B cell (primary cell): ENCODE measurements around the gene TAS2R9.

ENCODE experiments used
- EZH2 ChIP-seq: IDR thresholded peaks from 2 replicates; pipeline ENCODE4 v1.6.1; 2012; ENCODE audit warnings: borderline replicate concordance, low read depth, mild to moderate bottlenecking, moderate library complexity, low read length; ENCODE audit not compliant: insufficient read depth, poor library complexity, severe bottlenecking
- TF ChIP-seq, protein P1 (sequence below): fragments of 200-600 bp; IDR thresholded peaks from one replicate; pipeline ENCODE4 v1.8.0; 2022; ENCODE audit warnings: antibody characterized with exemption, mild to moderate bottlenecking

GRCh38 chr12:10802587-10802986 lies 7.4 kb downstream of the TAS2R9 start, which contains the start of gene TAS2R7:
- TF ChIP-seq, protein P1, sequence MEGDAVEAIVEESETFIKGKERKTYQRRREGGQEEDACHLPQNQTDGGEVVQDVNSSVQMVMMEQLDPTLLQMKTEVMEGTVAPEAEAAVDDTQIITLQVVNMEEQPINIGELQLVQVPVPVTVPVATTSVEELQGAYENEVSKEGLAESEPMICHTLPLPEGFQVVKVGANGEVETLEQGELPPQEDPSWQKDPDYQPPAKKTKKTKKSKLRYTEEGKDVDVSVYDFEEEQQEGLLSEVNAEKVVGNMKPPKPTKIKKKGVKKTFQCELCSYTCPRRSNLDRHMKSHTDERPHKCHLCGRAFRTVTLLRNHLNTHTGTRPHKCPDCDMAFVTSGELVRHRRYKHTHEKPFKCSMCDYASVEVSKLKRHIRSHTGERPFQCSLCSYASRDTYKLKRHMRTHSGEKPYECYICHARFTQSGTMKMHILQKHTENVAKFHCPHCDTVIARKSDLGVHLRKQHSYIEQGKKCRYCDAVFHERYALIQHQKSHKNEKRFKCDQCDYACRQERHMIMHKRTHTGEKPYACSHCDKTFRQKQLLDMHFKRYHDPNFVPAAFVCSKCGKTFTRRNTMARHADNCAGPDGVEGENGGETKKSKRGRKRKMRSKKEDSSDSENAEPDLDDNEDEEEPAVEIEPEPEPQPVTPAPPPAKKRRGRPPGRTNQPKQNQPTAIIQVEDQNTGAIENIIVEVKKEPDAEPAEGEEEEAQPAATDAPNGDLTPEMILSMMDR: no peak
- no peak for TF ChIP-seq EZH2
